ENCODE data around the gene TRIO. TPM values are rescaled to one million over a fixed set of nuclear protein-coding genes. Genes with fewer than 3 reads are reported as not detected.

The TRIO gene
- total and polyA plus RNA-seq, 10 of the 15 experiments (the other 5 are each of a cell fraction or from before 2014, with no cell fraction given) = 5.1 to 96.4 (median 44.6) TPM

DNA sequence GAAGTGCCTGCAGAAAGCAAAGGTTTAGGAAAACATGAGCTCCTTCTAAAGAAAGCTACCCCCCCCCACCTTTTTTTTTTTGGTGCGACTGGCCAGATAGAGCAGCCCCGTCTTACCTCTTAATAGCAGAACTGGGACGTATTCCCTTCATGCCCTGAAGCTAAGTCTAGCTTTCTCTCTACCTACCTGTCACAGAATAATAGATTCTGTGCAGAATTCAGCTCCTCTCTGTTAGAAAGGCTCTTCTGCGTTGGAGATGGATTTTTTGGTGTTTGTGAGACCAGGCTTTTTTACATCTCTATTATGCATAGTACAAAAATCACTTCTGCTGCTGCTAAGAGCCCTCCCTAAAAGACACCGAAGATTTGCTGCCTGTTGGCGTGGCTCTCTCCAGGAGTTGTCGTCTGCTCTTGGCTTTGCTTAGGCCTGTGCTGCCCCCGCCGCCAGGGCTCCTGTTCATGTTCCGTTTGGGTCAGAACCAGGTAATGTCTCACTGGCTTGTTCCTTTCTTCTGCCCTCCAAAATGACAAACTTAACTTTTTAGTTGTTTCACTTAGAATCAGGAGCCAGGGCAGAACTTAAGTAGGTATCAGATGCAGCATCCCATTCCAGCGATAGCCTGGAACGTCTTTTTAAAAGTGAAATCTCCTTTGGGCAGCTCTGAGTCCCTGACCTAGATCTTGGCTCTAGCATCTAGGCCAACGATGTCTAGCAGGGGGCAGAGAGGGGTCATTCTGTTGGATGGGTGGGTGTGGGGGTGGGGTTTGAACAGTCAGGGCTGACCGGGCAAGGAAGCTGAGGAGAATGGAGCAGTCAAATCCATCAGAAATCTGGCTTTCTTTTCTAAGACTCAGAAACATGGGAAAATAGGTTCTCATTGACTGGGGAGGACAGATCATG, 2.5 kb downstream of the TRIO start (continued):
- TF ChIP-seq, protein P1, sequence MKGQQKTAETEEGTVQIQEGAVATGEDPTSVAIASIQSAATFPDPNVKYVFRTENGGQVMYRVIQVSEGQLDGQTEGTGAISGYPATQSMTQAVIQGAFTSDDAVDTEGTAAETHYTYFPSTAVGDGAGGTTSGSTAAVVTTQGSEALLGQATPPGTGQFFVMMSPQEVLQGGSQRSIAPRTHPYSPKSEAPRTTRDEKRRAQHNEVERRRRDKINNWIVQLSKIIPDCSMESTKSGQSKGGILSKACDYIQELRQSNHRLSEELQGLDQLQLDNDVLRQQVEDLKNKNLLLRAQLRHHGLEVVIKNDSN (IDR thresholded peaks at IDR 0.05; ENCODE audit: borderline replicate concordance, extremely low read length, insufficient read depth, low read depth, low read length) = no peak
- TF ChIP-seq NBN (IDR thresholded peaks at IDR 0.05) = 0 out of 2 replicates have a peak, but pooled peaks have one; percentile 10
- TF ChIP-seq MYB (IDR thresholded peaks at IDR 0.05; ENCODE audit: borderline replicate concordance, low read depth, low read length) = no peak

DNA sequence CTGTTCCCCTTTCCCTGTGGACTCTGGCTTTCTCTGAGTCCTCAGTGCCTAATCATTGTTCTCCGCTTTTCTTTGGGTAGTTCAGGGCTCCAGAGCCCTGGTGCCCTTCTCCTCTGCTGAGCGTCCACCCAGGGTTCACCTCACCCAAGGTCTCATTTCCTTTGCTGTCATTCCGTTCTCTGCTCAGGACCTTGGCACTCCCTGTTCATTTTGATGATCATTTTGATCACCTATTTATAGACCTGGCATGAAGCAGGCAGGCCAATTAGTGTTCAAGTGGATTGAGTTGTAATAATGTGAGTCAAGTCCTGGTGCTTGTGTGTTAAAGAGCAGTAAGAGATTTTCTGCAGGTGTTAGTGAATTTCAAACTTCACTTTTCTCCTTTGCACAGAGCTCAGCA, 3.6 kb downstream of the TRIO start:
- Histone ChIP-seq H3K9ac (ENCODE audit: control insufficient read depth, insufficient read depth, low read length) (peak overlapping the region; percentile 84), H3K4me3 (peak overlapping the region; percentile 100), H2AFZ (ENCODE audit: control insufficient read depth, low read depth, low read length) (no peak overlapping the region), H3K79me2 (ENCODE audit: control insufficient read depth, insufficient read depth, low read length) (peaks cover 83% of the 10 kb centered on the region), H3K27me3 (replicated peaks in 1 of 2; ENCODE audit: control insufficient read depth in 2 of 2, insufficient read depth in 2 of 2, low read length in 1 of 2) (no peaks in the 10 kb centered on the region), H3K4me1 (ENCODE audit: control insufficient read depth, insufficient read depth, low read length) (peaks cover 44% of the 10 kb centered on the region), H3K27ac (ENCODE audit: control insufficient read depth, insufficient read depth) (peak overlapping the region; percentile 65), H3K4me2 (ENCODE audit: control insufficient read depth, insufficient read depth) (peak overlapping the region; percentile 78), H3K36me3 (ENCODE audit: control insufficient read depth in 2 of 2, insufficient read depth in 2 of 2, low read length in 1 of 2) (no peaks in the 10 kb centered on the region; a peak in 1 of 4 replicates), H3K9me3 (replicated peaks; ENCODE audit: control insufficient read depth, insufficient read depth, low read length) (no peaks in the 10 kb centered on the region), H4K20me1 (ENCODE audit: control insufficient read depth, insufficient read depth) (no peaks in the 10 kb centered on the region)
- no TSS peak for BruUV-seq (replicated peaks)
- in situ Hi-C loops (cut with MboI) (no loop called here), intact Hi-C loops (cut with micrococcal nuclease; ENCODE audit: unreplicated experiment) (loop anchor here (5.0 kb wide), 2 partner anchors 111 to 521 kb away; no protein-coding TSS in a partner anchor)
- ATAC-seq (no peak), DNase-seq (ENCODE audit: low read depth, low spot score) (no peak), FAIRE-seq (no peak)
- no peak for TF ChIP-seq NR2C2 (IDR thresholded peaks at IDR 0.05; ENCODE audit: borderline replicate concordance, control insufficient read depth, insufficient read length, low read depth)
- no peak for TF ChIP-seq TBL1XR1 (IDR thresholded peaks at IDR 0.05; ENCODE audit: low read depth, low read length)
- TF ChIP-seq POLR2AphosphoS5 (IDR thresholded peaks at IDR 0.05; ENCODE audit: low read length) = 0 out of 2 replicates have a peak, but pooled peaks have one; percentile 15
- ChIA-PET CTCF (interaction anchor here (0.5 to 4.2 kb wide), 9 partner anchors 10 to 124 kb away, joined by 3 to 21 read pairs (median 13); no protein-coding TSS in a partner anchor), RAD21 (ENCODE audit: unreplicated experiment) (interaction anchor here (0.9 to 17.7 kb wide), 10 partner anchors 10 to 140 kb away, joined by 3 to 373 read pairs (median 10); no protein-coding TSS in a partner anchor), SMC1A (ENCODE audit: uncharacterized antibody, unreplicated experiment) (interaction anchor here (0.9 to 18.3 kb wide), 12 partner anchors 11 to 140 kb away, joined by 3 to 430 read pairs (median 13); no protein-coding TSS in a partner anchor), POLR2A (interaction anchor here (0.7 to 22.7 kb wide), 9 partner anchors 8 to 123 kb away, joined by 3 to 347 read pairs (median 23); no protein-coding TSS in a partner anchor)
- 62% methylated on average over 3 of the region's 3 CpGs for WGBS (ENCODE audit: insufficient coverage, insufficient replicate concordance, low lambda C conversion rate, missing lambda C conversion rate)
